Smooth muscle cell (in vitro differentiated cells): Measurements from ENCODE around the gene PCSK2. TPM values are rescaled to one million over a fixed set of nuclear protein-coding genes. Genes with fewer than 3 reads are reported as not detected.

Source experiments
- DNase-seq: peaks from one replicate; lab custom pipeline; 2025; ENCODE audit not compliant: unreplicated experiment; lab: John Stamatoyannopoulos, UW
- H2AFZ ChIP-seq: fragments of 200-600 bp; sonication (generic); 2 replicates; pipeline ENCODE4 v1.6.0; 2016; ENCODE audit warnings: antibody characterized with exemption, low read depth, mild to moderate bottlenecking
- H3F3A ChIP-seq: fragments of 200-600 bp; sonication (generic); 2 replicates; pipeline ENCODE4 v1.6.0; 2017; ENCODE audit warnings: antibody characterized with exemption, low read depth
- H3K27ac ChIP-seq: fragments of 200-600 bp; sonication (generic); 2 replicates; pipeline ENCODE4 v1.5.1; 2016; ENCODE audit warnings: low read depth, mild to moderate bottlenecking
- H3K27me3 ChIP-seq: fragments of 200-600 bp; sonication (generic); 2 replicates; pipeline ENCODE4 v1.6.1; 2016; ENCODE audit warnings: low read depth, mild to moderate bottlenecking
- H3K36me3 ChIP-seq: fragments of 200-600 bp; sonication (generic); 2 replicates; pipeline ENCODE4 v1.5.1; 2016; ENCODE audit warnings: low read depth
- H3K4me1 ChIP-seq: fragments of 200-600 bp; sonication (generic); 2 replicates; pipeline ENCODE4 v1.5.1; 2016; ENCODE audit warnings: low read depth
- H3K4me2 ChIP-seq: fragments of 200-600 bp; sonication (generic); 2 replicates; pipeline ENCODE4 v1.6.0; 2016; ENCODE audit warnings: mild to moderate bottlenecking
- H3K4me3 ChIP-seq: fragments of 200-600 bp; sonication (generic); 2 replicates; pipeline ENCODE4 v1.5.1; 2016; ENCODE audit warnings: mild to moderate bottlenecking
- H3K79me2 ChIP-seq: fragments of 200-600 bp; sonication (generic); 2 replicates; pipeline ENCODE4 v1.6.0; 2016; ENCODE audit warnings: low read depth, mild to moderate bottlenecking
- H3K9ac ChIP-seq: fragments of 200-600 bp; sonication (generic); 2 replicates; pipeline ENCODE4 v1.6.0; 2016; ENCODE audit warnings: low read depth
- H3K9me3 ChIP-seq: fragments of 200-600 bp; sonication (generic); replicated peaks from 2 replicates; pipeline ENCODE4 v1.5.1; 2016; ENCODE audit warnings: low read depth
- H4K20me1 ChIP-seq: fragments of 200-600 bp; sonication (generic); 2 replicates; pipeline ENCODE4 v1.6.0; 2016; ENCODE audit warnings: low read depth
- CTCF ChIP-seq: fragments of 200-600 bp; sonication (generic); IDR thresholded peaks from 2 replicates; pipeline ENCODE4 v1.5.1; 2017; ENCODE audit warnings: borderline replicate concordance, mild to moderate bottlenecking, antibody characterized with exemption; ENCODE audit not compliant: insufficient read depth, poor library complexity, severe bottlenecking
- WGBS: methylation state at CpG from one replicate; pipeline ENCODE4 v1.1.7; 2016; ENCODE audit warnings: low lambda C conversion rate; 5-methylcytosine and 5-hydroxymethylcytosine counted together
- polyA plus RNA-seq: library from polyadenylated mRNA; unstranded; fragments of >200 nt; fragmentation: Nextera tagmentation; extraction: Ambion mirVana; gene quantifications from 2 replicates; pipeline ENCODE4 v1.2.1, GENCODE V29; 2016
- total RNA-seq: library from RNA; depleted of rRNA; stranded (reverse); fragments of >200 nt; gene quantifications from 2 replicates; pipeline ENCODE4 v1.2.3, GENCODE V29; 2014

Gene PCSK2
- total RNA-seq (not detected in 2 replicates), polyA plus RNA-seq (not detected in 2 replicates)

- TF ChIP-seq CTCF = no peak
- H3K27ac ChIP-seq = no peak within 1 kb of the TSS
- H4K20me1 ChIP-seq = no peaks in the 10 kb centered on the region
- peaks cover 68% of the 10 kb centered on the region for H3K27me3 ChIP-seq
- H3K4me1 ChIP-seq = peaks cover 21% of the 10 kb centered on the region
- peak; percentile 37 for DNase-seq
- H3K36me3 ChIP-seq = no peaks in the 10 kb centered on the region
- H3K9ac ChIP-seq = no peak within 1 kb of the TSS
- peak within 1 kb of the TSS; percentile 47 for H3K4me3 ChIP-seq
- no peaks in the 10 kb centered on the region for H3K79me2 ChIP-seq
- no peak within 1 kb of the TSS for H2AFZ ChIP-seq
- 2% methylated on average over 30 of the region's 53 CpGs for WGBS
- no peaks in the 10 kb centered on the region for H3K9me3 ChIP-seq
- peaks cover 4% of the 10 kb centered on the region for H3F3A ChIP-seq
- peak within 1 kb of the TSS; percentile 88 for H3K4me2 ChIP-seq
These were observed at the start of gene PCSK2 for GRCh38 chr20:17226410-17227218. Gene PCSK2, plus strand, starts transcription at chr20:17227040. Its CDS starts 266 bp downstream, at chr20:17227306.

- Histone ChIP-seq H3F3A (no peaks in the 10 kb centered on the region), H3K36me3 (no peaks in the 10 kb centered on the region), H3K4me1 (no peaks in the 10 kb centered on the region), H3K27me3 (no peaks in the 10 kb centered on the region), H3K4me3 (no peak overlapping the region), H3K27ac (no peak overlapping the region), H2AFZ (no peak overlapping the region), H4K20me1 (no peaks in the 10 kb centered on the region), H3K9me3 (no peaks in the 10 kb centered on the region), H3K79me2 (no peaks in the 10 kb centered on the region), H3K9ac (no peak overlapping the region), H3K4me2 (no peak overlapping the region)
- 76% methylated on average over 5 of the region's 5 CpGs for WGBS
- TF ChIP-seq CTCF = no peak
- DNase-seq = no peak
These were observed 49.5 kb upstream of the PCSK2 start for GRCh38 chr20:17177341-17177740.

GRCh38 chr20:17179840-17180239, 47.0 kb upstream of the PCSK2 start:
- Histone ChIP-seq H3K9ac (no peak overlapping the region), H2AFZ (no peak overlapping the region), H3K4me1 (no peaks in the 10 kb centered on the region), H3K27me3 (no peaks in the 10 kb centered on the region), H3K27ac (no peak overlapping the region), H3K4me2 (no peak overlapping the region), H4K20me1 (no peaks in the 10 kb centered on the region), H3F3A (no peaks in the 10 kb centered on the region), H3K4me3 (no peak overlapping the region), H3K9me3 (no peaks in the 10 kb centered on the region), H3K36me3 (no peaks in the 10 kb centered on the region), H3K79me2 (no peaks in the 10 kb centered on the region)
- no peak for DNase-seq
- no peak for TF ChIP-seq CTCF
- WGBS = 65% methylated on average over 4 of the region's 4 CpGs
